A549 (cell line): ENCODE data around the gene TTI1. TPM values are rescaled to one million over a fixed set of nuclear protein-coding genes. Genes with fewer than 3 reads are reported as not detected.

Experiments used
- ATAC-seq, 2 experiments: fragments of 200-7000 bp in 1 of 2; fragments of >200 bp in 1 of 2; cut with Nextera tagmentation in 1 of 2; cut with Tn5 transposase in 1 of 2; 3 replicates each; pipeline versions ENCODE4 v1.8.0 to v1.9.1; 2018 to 2020; ENCODE audit warnings: mild to moderate bottlenecking in 1 of 2, moderate library complexity in 1 of 2
- CTCF ChIA-PET: fragments of 300-600 bp; sonication (Branson Sonifier 250); formaldehyde crosslinking; extraction: SDS; loops from one replicate; lab custom pipeline; 2021; ENCODE audit warnings: antibody characterized with exemption, inconsistent platforms; lab: Yijun Ruan, JAX
- POLR2A ChIA-PET: fragments of 350-600 bp; formaldehyde crosslinking; extraction: SDS; loops from one replicate; lab custom pipeline; 2021; ENCODE audit warnings: antibody characterized with exemption, inconsistent platforms; lab: Yijun Ruan, JAX
- DNase-seq, 2 experiments: peaks; one replicate each; pipeline versions ENCODE4 v3.0.0 to v3.0.0-alpha.2; 2011 to 2016; ENCODE audit warnings: low read depth in 1 of 2, low spot score in 1 of 2
- FAIRE-seq: peaks from 2 replicates; lab custom pipeline; 2011; peaks lifted over from hg19 to GRCh38; lab: Jason Lieb, UNC
- H3K27ac ChIP-seq, 2 experiments: fragments of >200 bp; sonication (Bioruptor Twin); formaldehyde crosslinking; 3 replicates each; pipeline ENCODE4 v1.5.1; 2016 to 2017
- H3K4me1 ChIP-seq: fragments of >200 bp; sonication (Bioruptor Twin); formaldehyde crosslinking; 3 replicates; pipeline ENCODE4 v1.6.1; 2016
- H3K4me2 ChIP-seq: fragments of >200 bp; sonication (Bioruptor Twin); formaldehyde crosslinking; 3 replicates; pipeline ENCODE4 v1.6.1; 2016
- H3K4me3 ChIP-seq: fragments of >200 bp; sonication (Bioruptor Twin); formaldehyde crosslinking; 3 replicates; pipeline ENCODE4 v1.5.1; 2016
- H3K9me3 ChIP-seq: fragments of >200 bp; sonication (Bioruptor Twin); formaldehyde crosslinking; 3 replicates; pipeline ENCODE4 v1.6.1; 2016
- BHLHE40 ChIP-seq: IDR thresholded peaks from 2 replicates; pipeline ENCODE4 v1.6.1; 2012; ENCODE audit warnings: low read depth, low read length, inconsistent platforms
- CBX8 ChIP-seq: fragments of 200-600 bp; sonication (generic); IDR thresholded peaks from 2 replicates; pipeline ENCODE4 v1.6.1; 2016
- CEBPB ChIP-seq, 2 experiments: fragments of >200 bp in 1 of 2; sonication (Bioruptor Twin) in 1 of 2; formaldehyde crosslinking in 1 of 2; IDR thresholded peaks; 2 replicates each; pipeline ENCODE4 v1.6.1; 2012 to 2016
- E2F6 ChIP-seq: IDR thresholded peaks from 2 replicates; pipeline ENCODE4 v1.6.1; 2012; ENCODE audit warnings: low read depth, borderline replicate concordance
- EP300 ChIP-seq, 2 experiments: fragments of >200 bp; sonication (Bioruptor Twin); formaldehyde crosslinking; IDR thresholded peaks; 2 replicates in 1 of 2; 3 replicates in 1 of 2; pipeline ENCODE4 v1.6.1; 2016 to 2017
- FOSL2 ChIP-seq, 2 experiments: fragments of 450-650 bp in 1 of 2; fragments of >200 bp in 1 of 2; sonication (Bioruptor Twin) in 1 of 2; formaldehyde crosslinking; IDR thresholded peaks; 2 replicates each; pipeline versions ENCODE4 v1.5.0 to v1.6.1; 2016 to 2020; ENCODE audit warnings: mild to moderate bottlenecking in 1 of 2, moderate library complexity in 1 of 2
- GATA3 ChIP-seq: IDR thresholded peaks from 2 replicates; pipeline ENCODE4 v1.6.1; 2012; ENCODE audit warnings: borderline replicate concordance
- HDAC2 ChIP-seq: fragments of 200-600 bp; sonication (generic); IDR thresholded peaks from 2 replicates; pipeline ENCODE4 v1.6.1; 2016
- HES2 ChIP-seq: fragments of >200 bp; sonication (Bioruptor Twin); formaldehyde crosslinking; IDR thresholded peaks from 2 replicates; pipeline ENCODE4 v1.6.1; 2016
- HEYL ChIP-seq: fragments of 250-450 bp; sonication (Bioruptor Pico); IDR thresholded peaks from 2 replicates; pipeline ENCODE4 v1.8.0; 2021; ENCODE audit warnings: mild to moderate bottlenecking, moderate library complexity
- HOXB13 ChIP-seq: fragments of 250-450 bp; sonication (Bioruptor Pico); IDR thresholded peaks from 2 replicates; pipeline ENCODE4 v1.5.0; 2020; ENCODE audit warnings: low read depth, mild to moderate bottlenecking, moderate library complexity
- JUN ChIP-seq, 2 experiments: fragments of >200 bp; sonication (Bioruptor Twin); formaldehyde crosslinking; IDR thresholded peaks; 2 replicates in 1 of 2; 3 replicates in 1 of 2; pipeline ENCODE4 v1.6.1; 2016 to 2017
- MYC ChIP-seq: IDR thresholded peaks from 2 replicates; pipeline ENCODE4 v1.6.1; 2012; ENCODE audit warnings: mild to moderate bottlenecking, inconsistent platforms, low read length, improper control_type of control experiment, borderline replicate concordance
- PHF8 ChIP-seq: fragments of 200-600 bp; sonication (generic); IDR thresholded peaks from 2 replicates; pipeline ENCODE4 v1.6.1; 2016; ENCODE audit warnings: low read depth, mild to moderate bottlenecking, antibody characterized with exemption, moderate library complexity, borderline replicate concordance
- POLR2A ChIP-seq: IDR thresholded peaks from 2 replicates; pipeline ENCODE4 v1.6.1; 2012; ENCODE audit warnings: mild to moderate bottlenecking, low read length
- RFX5 ChIP-seq: fragments of 450-650 bp; IDR thresholded peaks from 2 replicates; pipeline ENCODE4 v1.7.1; 2014; ENCODE audit warnings: antibody characterized with exemption, mild to moderate bottlenecking, moderate library complexity
- RNF2 ChIP-seq: fragments of 200-600 bp; sonication (generic); IDR thresholded peaks from 2 replicates; pipeline ENCODE4 v1.6.1; 2016; ENCODE audit warnings: low read depth, mild to moderate bottlenecking, antibody characterized with exemption, moderate library complexity, borderline replicate concordance
- TFCP2L1 ChIP-seq: fragments of 250-450 bp; sonication (Bioruptor Pico); IDR thresholded peaks from 2 replicates; pipeline ENCODE4 v1.5.0; 2021; ENCODE audit warnings: mild to moderate bottlenecking
- TP53 ChIP-seq: fragments of 250-450 bp; sonication (Bioruptor Pico); IDR thresholded peaks from 2 replicates; pipeline ENCODE4 v1.5.0; 2021; ENCODE audit warnings: mild to moderate bottlenecking, moderate library complexity
- ZSCAN20 ChIP-seq: fragments of 250-450 bp; sonication (Bioruptor Pico); IDR thresholded peaks from 2 replicates; pipeline ENCODE4 v1.8.0; 2022; ENCODE audit warnings: mild to moderate bottlenecking, moderate library complexity
- WGBS: methylation state at CpG from one replicate; pipeline ENCODE4 v1.1.6; 2017; ENCODE audit errors: missing lambda C conversion rate; 5-methylcytosine and 5-hydroxymethylcytosine counted together
- polyA plus RNA-seq, 4 experiments: library from polyadenylated mRNA; depleted of rRNA in 3 of 4; stranded (reverse); fragments of >200 nt; fragmentation: RNase III in 1 of 4; extraction: RNeasy Plus Mini Kit Qiagen cat#74134 plus additional on column Dnase treatment in 1 of 4; gene quantifications; 2 replicates in 3 of 4; 3 replicates in 1 of 4; pipeline ENCODE4 v1.2.3, GENCODE V29; 2011 to 2017
- TF ChIP-seq, protein P1 (sequence below): fragments of >200 bp; sonication (Bioruptor Twin); formaldehyde crosslinking; IDR thresholded peaks from 3 replicates; pipeline ENCODE4 v1.5.1; 2016
- TF ChIP-seq, protein P2 (sequence below): fragments of >200 bp; sonication (Bioruptor Twin); formaldehyde crosslinking; IDR thresholded peaks from 3 replicates; pipeline ENCODE4 v1.6.1; 2016

TTI1 gene
- polyA plus RNA-seq, 2 of the 4 experiments (the other 2 are of a cell fraction) = 20.6 to 27.9 TPM

DNA sequence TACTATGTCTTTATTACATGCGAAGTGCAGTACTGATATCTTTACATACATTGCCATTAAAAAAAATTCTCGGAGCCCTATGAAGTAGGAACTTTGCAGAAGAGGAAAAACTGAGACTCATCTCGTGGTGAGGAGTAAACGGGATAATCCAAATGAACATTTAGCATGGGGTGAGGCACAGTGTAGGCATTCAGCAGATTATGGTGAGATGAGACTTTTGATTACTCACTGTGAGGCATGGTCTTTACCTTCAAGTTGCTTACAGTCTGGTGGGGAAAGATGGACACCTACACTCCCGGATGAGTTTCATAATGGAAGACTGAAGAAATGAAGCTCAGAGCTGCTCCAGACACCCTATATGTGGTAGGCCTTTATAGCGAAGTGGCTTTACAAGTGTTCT, 1.7 kb upstream of the TTI1 start:
- FAIRE-seq (no peak), DNase-seq (no peak), ATAC-seq (no peak)
- TF ChIP-seq MYC (no peak), HES2 (no peak), TP53 (CRISPR knock-in tag) (no peak), HEYL (CRISPR knock-in tag) (no peak), GATA3 (no peak), JUN (IDR thresholded peaks at IDR 0.05) (no peak), TFCP2L1 (no peak), RFX5 (no peak), HDAC2 (no peak), FOSL2 (IDR thresholded peaks at IDR 0.05) (no peak), FOSL2 (CRISPR knock-in tag; IDR thresholded peaks at IDR 0.05) (no peak), POLR2A (no peak), CBX8 (no peak), HOXB13 (CRISPR knock-in tag) (no peak), EP300 (IDR thresholded peaks at IDR 0.05) (no peak), PHF8 (no peak), ZSCAN20 (no peak), CEBPB (IDR thresholded peaks at IDR 0.05) (no peak), BHLHE40 (no peak), E2F6 (no peak)
- TF ChIP-seq, protein P1, sequence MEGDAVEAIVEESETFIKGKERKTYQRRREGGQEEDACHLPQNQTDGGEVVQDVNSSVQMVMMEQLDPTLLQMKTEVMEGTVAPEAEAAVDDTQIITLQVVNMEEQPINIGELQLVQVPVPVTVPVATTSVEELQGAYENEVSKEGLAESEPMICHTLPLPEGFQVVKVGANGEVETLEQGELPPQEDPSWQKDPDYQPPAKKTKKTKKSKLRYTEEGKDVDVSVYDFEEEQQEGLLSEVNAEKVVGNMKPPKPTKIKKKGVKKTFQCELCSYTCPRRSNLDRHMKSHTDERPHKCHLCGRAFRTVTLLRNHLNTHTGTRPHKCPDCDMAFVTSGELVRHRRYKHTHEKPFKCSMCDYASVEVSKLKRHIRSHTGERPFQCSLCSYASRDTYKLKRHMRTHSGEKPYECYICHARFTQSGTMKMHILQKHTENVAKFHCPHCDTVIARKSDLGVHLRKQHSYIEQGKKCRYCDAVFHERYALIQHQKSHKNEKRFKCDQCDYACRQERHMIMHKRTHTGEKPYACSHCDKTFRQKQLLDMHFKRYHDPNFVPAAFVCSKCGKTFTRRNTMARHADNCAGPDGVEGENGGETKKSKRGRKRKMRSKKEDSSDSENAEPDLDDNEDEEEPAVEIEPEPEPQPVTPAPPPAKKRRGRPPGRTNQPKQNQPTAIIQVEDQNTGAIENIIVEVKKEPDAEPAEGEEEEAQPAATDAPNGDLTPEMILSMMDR = no peak
- Histone ChIP-seq H3K27ac (no peak overlapping the region), H3K4me3 (peak overlapping the region; percentile 88; the same call in 2 of the 3 replicates), H3K4me1 (peaks cover 25% of the 10 kb centered on the region; the same call in 2 of the 3 replicates), H3K4me2 (peak overlapping the region; percentile 98), H3K9me3 (no peaks in the 10 kb centered on the region)
- ChIA-PET CTCF (interaction anchor here (1.8 to 2.1 kb wide), 2 partner anchors 8 to 186 kb away, joined by 6 to 15 read pairs; no protein-coding TSS in a partner anchor), POLR2A (no interaction called here)
- WGBS = 73% methylated on average over 6 of the region's 6 CpGs

- peak; percentile 7 to 56; a peak in 3 of 6 replicates for ATAC-seq
- TF ChIP-seq RFX5 (no peak), JUN (IDR thresholded peaks at IDR 0.05) (no peak), HDAC2 (no peak), MYC (no peak), RNF2 (no peak)
- TF ChIP-seq, protein P2, sequence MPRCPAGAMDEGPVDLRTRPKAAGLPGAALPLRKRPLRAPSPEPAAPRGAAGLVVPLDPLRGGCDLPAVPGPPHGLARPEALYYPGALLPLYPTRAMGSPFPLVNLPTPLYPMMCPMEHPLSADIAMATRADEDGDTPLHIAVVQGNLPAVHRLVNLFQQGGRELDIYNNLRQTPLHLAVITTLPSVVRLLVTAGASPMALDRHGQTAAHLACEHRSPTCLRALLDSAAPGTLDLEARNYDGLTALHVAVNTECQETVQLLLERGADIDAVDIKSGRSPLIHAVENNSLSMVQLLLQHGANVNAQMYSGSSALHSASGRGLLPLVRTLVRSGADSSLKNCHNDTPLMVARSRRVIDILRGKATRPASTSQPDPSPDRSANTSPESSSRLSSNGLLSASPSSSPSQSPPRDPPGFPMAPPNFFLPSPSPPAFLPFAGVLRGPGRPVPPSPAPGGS = no peak
- TF ChIP-seq, all 56 proteins: peak for 0
- Histone ChIP-seq H3K9me3 (no peaks in the 10 kb centered on the region), H3K27ac (peak overlapping the region; percentile 91 to 95), H3K4me3 (peak overlapping the region; percentile 88), H3K4me2 (peak overlapping the region; percentile 98), H3K4me1 (peaks cover 25% of the 10 kb centered on the region; the same call in 2 of the 3 replicates)
- POLR2A ChIA-PET = interaction anchor here (0.6 to 2.0 kb wide), 3 partner anchors 10 to 183 kb away, joined by 3 to 15 read pairs (median 7); no protein-coding TSS in a partner anchor
- DNase-seq (no peak), FAIRE-seq (no peak)
- CTCF ChIA-PET = interaction anchor here (1.1 to 2.1 kb wide), 6 partner anchors 8 to 470 kb away, joined by 3 to 15 read pairs (median 6); no protein-coding TSS in a partner anchor
- WGBS = 9% methylated on average over 14 of the region's 14 CpGs
Measured at GRCh38 chr20:38034108-38034649, 923 bp upstream of the TTI1 start.
